OCI-LY1 (cell line): ENCODE results near the gene ZNF91.
"Not testable (repeated sequence)": the region's sequence is repeated elsewhere in the genome, so short reads cannot be mapped to it uniquely, and the experiment has no call there.

Source experiments
- H2AFZ ChIP-seq: fragments of 200-600 bp; sonication (generic), shearing (Covaris generic); 2 replicates; pipeline ENCODE4 v1.6.0; 2014; ENCODE audit warnings: antibody characterized with exemption, mild to moderate bottlenecking, low read length
- H3F3A ChIP-seq: fragments of 200-600 bp; sonication (generic), shearing (Covaris generic); 2 replicates; pipeline ENCODE4 v1.6.0; 2014; ENCODE audit warnings: mild to moderate bottlenecking, antibody characterized with exemption, low read length, moderate library complexity; ENCODE audit not compliant: insufficient read depth
- H3K27ac ChIP-seq: fragments of 200-600 bp; sonication (generic); 2 replicates; pipeline ENCODE4 v1.5.1; 2014; ENCODE audit warnings: low read length, mixed run types, mild to moderate bottlenecking, low read depth; ENCODE audit not compliant: poor library complexity, severe bottlenecking
- H3K27me3 ChIP-seq: fragments of 200-600 bp; sonication (generic); 2 replicates; pipeline ENCODE4 v1.6.0; 2014; ENCODE audit warnings: antibody characterized with exemption, mild to moderate bottlenecking, low read length, moderate library complexity; ENCODE audit not compliant: insufficient read depth
- H3K36me3 ChIP-seq: fragments of 200-600 bp; sonication (generic); 2 replicates; pipeline ENCODE4 v1.6.1; 2014; ENCODE audit warnings: mild to moderate bottlenecking, antibody characterized with exemption, low read length, moderate library complexity, mixed read lengths; ENCODE audit not compliant: insufficient read depth
- H3K4me1 ChIP-seq: fragments of 200-600 bp; sonication (generic); 2 replicates; pipeline ENCODE4 v1.5.1; 2014; ENCODE audit warnings: mild to moderate bottlenecking, low read length, moderate library complexity; ENCODE audit not compliant: insufficient read depth, severe bottlenecking
- H3K4me2 ChIP-seq: fragments of 200-600 bp; sonication (generic), shearing (Covaris generic); 2 replicates; pipeline ENCODE4 v1.6.1; 2014; ENCODE audit warnings: low read length
- H3K4me3 ChIP-seq: fragments of 200-600 bp; sonication (generic); 2 replicates; pipeline ENCODE4 v1.5.1; 2014; ENCODE audit warnings: low read length, low read depth, mild to moderate bottlenecking, mixed read lengths; ENCODE audit not compliant: poor library complexity, severe bottlenecking
- H3K79me2 ChIP-seq: fragments of 200-600 bp; shearing (Covaris generic); 2 replicates; pipeline ENCODE4 v1.6.1; 2016; ENCODE audit warnings: mixed run types, low read length, mixed read lengths; ENCODE audit not compliant: insufficient read depth
- H3K9ac ChIP-seq: fragments of 200-600 bp; sonication (generic), shearing (Covaris generic); 2 replicates; pipeline ENCODE4 v1.6.1; 2014; ENCODE audit warnings: mild to moderate bottlenecking, low read length, mixed read lengths
- H3K9me2 ChIP-seq: fragments of 200-600 bp; sonication (generic), shearing (Covaris generic); 2 replicates; pipeline ENCODE4 v1.6.1; 2014; ENCODE audit warnings: low read depth, mild to moderate bottlenecking, low read length, mixed read lengths
- H3K9me3 ChIP-seq: fragments of 200-600 bp; shearing (Covaris generic); 2 replicates; pipeline ENCODE4 v1.6.1; 2014; ENCODE audit warnings: low read length, mixed read lengths
- H4K20me1 ChIP-seq: fragments of 200-600 bp; sonication (generic), shearing (Covaris generic); 2 replicates; pipeline ENCODE4 v1.6.0; 2016; ENCODE audit warnings: mild to moderate bottlenecking, low read length; ENCODE audit not compliant: insufficient read depth
- EZH2 ChIP-seq: fragments of 200-600 bp; sonication (generic), shearing (Covaris generic); IDR thresholded peaks from 2 replicates; pipeline ENCODE4 v1.8.0; 2017; ENCODE audit warnings: borderline replicate concordance, mixed run types, mild to moderate bottlenecking, antibody characterized with exemption, low read length, moderate library complexity, mixed read lengths
- TF ChIP-seq, protein P1 (sequence below): fragments of 200-600 bp; sonication (generic), shearing (Covaris generic); IDR thresholded peaks from 2 replicates; pipeline ENCODE4 v1.5.1; 2017; ENCODE audit warnings: mild to moderate bottlenecking, antibody characterized with exemption, low read length, moderate library complexity, mixed read lengths

The ZNF91 gene

GRCh38 chr19:23366437-23366836, 28.8 kb downstream of the ZNF91 start:
- no peaks in the 10 kb centered on the region for H3K27me3 ChIP-seq
- H3K27ac ChIP-seq = no peak overlapping the region
- no peak overlapping the region for H3K4me2 ChIP-seq
- no peaks in the 10 kb centered on the region; the same call in 1 of the 2 replicates for H3F3A ChIP-seq
- no peak for TF ChIP-seq EZH2
- TF ChIP-seq, protein P1, sequence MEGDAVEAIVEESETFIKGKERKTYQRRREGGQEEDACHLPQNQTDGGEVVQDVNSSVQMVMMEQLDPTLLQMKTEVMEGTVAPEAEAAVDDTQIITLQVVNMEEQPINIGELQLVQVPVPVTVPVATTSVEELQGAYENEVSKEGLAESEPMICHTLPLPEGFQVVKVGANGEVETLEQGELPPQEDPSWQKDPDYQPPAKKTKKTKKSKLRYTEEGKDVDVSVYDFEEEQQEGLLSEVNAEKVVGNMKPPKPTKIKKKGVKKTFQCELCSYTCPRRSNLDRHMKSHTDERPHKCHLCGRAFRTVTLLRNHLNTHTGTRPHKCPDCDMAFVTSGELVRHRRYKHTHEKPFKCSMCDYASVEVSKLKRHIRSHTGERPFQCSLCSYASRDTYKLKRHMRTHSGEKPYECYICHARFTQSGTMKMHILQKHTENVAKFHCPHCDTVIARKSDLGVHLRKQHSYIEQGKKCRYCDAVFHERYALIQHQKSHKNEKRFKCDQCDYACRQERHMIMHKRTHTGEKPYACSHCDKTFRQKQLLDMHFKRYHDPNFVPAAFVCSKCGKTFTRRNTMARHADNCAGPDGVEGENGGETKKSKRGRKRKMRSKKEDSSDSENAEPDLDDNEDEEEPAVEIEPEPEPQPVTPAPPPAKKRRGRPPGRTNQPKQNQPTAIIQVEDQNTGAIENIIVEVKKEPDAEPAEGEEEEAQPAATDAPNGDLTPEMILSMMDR = no peak
- no peaks in the 10 kb centered on the region for H3K4me1 ChIP-seq
- no peak overlapping the region for H2AFZ ChIP-seq
- peaks cover 71% of the 10 kb centered on the region for H3K36me3 ChIP-seq
- H3K4me3 ChIP-seq = no peak overlapping the region
- peaks cover 36% of the 10 kb centered on the region for H3K9me3 ChIP-seq
- no peaks in the 10 kb centered on the region for H3K9me2 ChIP-seq
- H3K9ac ChIP-seq = no peak overlapping the region
- H3K79me2 ChIP-seq = no peaks in the 10 kb centered on the region
- no peaks in the 10 kb centered on the region for H4K20me1 ChIP-seq

GRCh38 chr19:23366031-23366430, 29.2 kb downstream of the ZNF91 start:
- H3K36me3 ChIP-seq = peaks cover 67% of the 10 kb centered on the region
- H2AFZ ChIP-seq, H3F3A ChIP-seq, H3K9me2 ChIP-seq, H3K9ac ChIP-seq, H3K4me1 ChIP-seq, H4K20me1 ChIP-seq, H3K27ac ChIP-seq, H3K4me2 ChIP-seq, H3K4me3 ChIP-seq, H3K79me2 ChIP-seq, H3K27me3 ChIP-seq: not testable (repeated sequence)
- H3K9me3 ChIP-seq = peaks cover 37% of the 10 kb centered on the region

DNA sequence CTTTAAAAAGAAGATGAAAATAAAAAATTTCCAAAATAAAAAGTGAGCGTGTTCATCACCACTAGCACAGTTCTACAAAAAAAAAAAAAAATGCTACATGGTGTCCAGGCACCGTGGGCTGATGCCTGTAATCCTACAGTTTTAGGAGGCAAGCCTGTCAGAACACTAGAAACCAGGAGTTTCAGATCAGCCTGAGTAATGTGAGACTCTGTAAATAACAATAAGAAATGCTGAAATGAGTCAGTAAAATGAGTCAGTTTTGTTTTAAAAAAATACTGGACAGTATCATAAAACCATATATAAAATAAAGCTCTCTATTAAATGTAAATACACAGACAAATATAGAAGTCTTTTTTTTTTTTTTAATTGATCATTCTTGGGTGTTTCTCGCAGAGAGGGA, 30.0 kb downstream of the ZNF91 start:
- Histone ChIP-seq H3F3A (no peaks in the 10 kb centered on the region), H3K9me2 (no peaks in the 10 kb centered on the region), H3K27me3 (no peaks in the 10 kb centered on the region), H3K9me3 (peaks cover 36% of the 10 kb centered on the region), H3K9ac (no peak overlapping the region), H3K27ac (no peak overlapping the region), H3K79me2 (no peaks in the 10 kb centered on the region), H3K4me3 (no peak overlapping the region), H4K20me1 (no peaks in the 10 kb centered on the region), H3K4me1 (no peaks in the 10 kb centered on the region), H3K4me2 (no peak overlapping the region), H2AFZ (no peak overlapping the region), H3K36me3 (peaks cover 59% of the 10 kb centered on the region)
- TF ChIP-seq, protein P1 = no peak
- no peak for TF ChIP-seq EZH2

- peaks cover 47% of the 10 kb centered on the region for H3K9me3 ChIP-seq
- not testable (repeated sequence) for H2AFZ ChIP-seq
Measured at GRCh38 chr19:23361843-23362242, 33.4 kb downstream of the ZNF91 start.

More at GRCh38 chr19:23361843-23362242, 33.4 kb downstream of the ZNF91 start:
- H3K27me3 ChIP-seq, H3K4me1 ChIP-seq, H3K79me2 ChIP-seq, H3K4me2 ChIP-seq, H3K27ac ChIP-seq, H3F3A ChIP-seq, H4K20me1 ChIP-seq, H3K9ac ChIP-seq, H3K9me2 ChIP-seq, H3K4me3 ChIP-seq: not testable (repeated sequence)
- peaks cover 39% of the 10 kb centered on the region for H3K36me3 ChIP-seq
